NCI-H1048 (cell line): ENCODE data around the gene JMY.

ENCODE experiments used
- DNase-seq: peaks from one replicate; lab custom pipeline; 2025; lab: John Stamatoyannopoulos, UW

Gene JMY

DNA sequence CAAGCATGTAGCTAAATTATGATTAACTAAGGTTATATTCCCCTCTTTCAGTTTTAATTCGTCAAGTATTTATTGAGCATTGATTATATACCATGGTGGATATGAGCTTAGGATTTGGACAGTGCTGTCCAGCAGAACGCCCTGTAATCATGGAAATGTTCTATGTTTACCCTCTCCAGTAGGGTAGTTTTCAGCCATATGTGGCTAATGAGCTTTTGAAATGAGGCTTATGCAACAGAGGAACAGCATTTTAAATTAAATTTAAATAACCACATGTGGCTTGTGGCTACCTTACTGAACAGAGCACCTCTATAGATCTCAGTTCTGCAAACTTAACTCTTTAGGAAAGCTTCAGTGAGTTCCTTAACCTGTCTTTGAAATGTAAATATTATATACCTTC is 59.1 kb downstream of the JMY start:
- DNase-seq, result no peak

DNA sequence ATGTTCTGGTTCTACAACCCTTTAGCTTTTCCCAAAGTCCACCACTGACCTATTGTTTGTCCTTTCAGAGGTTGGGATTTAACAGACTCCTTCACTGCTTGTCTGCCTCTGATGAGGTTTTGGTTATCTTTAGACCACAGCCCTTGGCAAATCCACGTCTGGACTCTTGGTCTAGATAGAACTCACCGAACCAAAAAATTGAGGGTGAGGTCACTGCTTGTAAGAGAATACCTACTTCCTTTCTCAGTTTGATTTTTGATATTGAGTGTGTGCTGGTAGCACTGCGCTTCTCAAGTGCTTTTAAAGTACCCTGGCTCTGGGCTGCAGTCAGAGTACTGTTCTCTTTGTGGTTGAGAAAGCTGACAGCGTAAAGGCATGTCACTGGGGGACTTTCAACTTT is 61.7 kb downstream of the JMY start:
- DNase-seq, result no peak

DNA sequence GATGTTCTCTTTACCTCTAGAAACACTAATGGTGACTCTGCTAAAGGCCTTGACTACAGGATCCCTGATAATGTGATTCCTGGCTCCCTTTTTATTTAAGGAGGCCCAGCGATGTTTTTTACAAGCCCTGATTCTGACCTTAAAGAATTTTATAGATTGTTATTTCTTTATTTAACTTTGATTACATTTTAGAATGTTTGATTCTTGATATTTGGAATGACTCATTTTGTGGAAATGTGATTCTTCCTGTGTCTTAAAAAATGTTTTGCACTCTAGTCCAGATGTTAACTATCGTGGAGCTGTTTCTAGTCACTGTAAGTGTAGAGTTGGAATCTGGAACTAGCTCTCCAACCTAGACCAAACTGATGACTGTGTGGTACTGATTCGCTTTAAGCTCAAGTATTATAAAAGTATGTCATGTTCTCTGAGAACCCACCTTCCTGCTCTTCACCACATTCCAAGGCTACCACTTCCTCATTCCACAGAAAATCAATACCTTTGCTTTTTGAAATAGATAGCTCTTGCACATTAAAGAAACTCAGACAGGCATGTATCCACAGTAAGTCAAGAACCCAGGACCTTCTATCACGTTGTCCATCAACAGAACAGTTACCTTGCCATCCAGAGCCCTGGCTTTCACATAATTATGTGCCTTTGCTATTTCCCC is 65.2 kb downstream of the JMY start:
- no peak for DNase-seq

DNA sequence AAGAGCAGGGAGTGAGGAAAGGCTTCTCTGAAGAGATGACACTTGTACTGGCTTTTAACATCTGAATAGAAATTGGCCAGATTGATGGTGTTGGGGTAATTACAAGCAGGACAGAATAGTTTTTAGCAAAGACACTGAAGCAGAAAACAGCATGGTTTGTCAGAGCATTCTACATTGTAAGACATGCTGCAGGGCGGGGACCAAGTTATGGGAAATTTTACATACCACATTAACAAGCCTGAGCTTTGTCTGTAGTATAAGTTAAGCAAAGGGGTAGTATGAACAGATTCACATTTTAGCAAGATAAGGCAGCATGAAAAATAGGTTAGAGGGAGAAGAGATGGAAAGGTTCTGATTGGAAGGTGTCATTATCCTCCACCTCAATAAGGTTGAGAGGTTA is 66.5 kb downstream of the JMY start:
- no peak for DNase-seq

DNA sequence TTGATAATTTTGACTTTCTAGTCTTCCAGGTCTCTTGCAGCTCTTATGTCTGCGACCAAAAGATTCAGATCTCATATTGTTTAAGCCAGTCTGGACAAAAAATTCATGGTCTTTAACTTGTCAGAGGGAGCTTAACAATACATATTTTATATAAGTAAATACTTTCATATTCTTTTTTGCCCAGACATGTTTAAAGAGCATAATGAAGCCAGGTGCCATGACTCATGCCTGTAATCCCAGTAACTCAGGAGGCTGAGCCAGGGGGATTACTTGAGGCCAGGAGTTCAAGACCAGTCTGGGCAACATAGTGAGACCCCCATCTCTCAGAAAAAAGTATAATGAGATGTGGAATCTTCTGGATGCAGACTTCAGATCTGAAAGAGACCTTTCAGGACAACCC is 69.8 kb downstream of the JMY start:
- no peak for DNase-seq

DNA sequence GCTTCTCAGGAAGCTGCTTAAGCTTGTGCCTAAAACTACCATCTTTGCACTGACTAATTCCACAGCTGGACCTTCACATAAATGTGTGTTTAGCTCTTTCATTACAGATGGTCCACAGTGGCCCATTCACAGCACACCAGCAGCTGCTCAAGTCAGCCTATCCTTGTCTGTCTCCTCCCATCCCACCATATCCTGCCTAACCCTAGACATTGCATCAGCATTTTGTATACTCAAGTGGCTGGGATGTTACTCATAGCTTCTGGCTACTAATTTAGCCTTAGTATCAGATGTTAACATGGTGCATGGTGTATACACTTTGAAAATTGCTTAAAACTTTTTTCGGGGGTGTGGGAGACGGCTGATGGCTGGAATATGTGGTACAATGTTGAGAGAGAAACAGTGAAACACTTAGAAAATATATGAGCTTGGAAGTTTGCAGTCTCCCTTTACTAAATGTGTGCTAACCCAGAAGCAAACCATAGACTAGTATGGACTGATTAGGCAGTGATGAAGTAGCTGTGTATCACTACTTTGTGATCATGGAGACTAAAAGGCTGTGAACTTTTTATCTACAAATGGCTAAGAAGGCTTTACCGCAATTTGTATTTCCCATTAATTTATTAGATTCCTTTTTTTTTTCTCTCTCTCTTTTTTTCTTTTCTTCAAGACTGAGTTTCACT is 83.1 kb downstream of the JMY start:
- DNase-seq, result no peak

DNA sequence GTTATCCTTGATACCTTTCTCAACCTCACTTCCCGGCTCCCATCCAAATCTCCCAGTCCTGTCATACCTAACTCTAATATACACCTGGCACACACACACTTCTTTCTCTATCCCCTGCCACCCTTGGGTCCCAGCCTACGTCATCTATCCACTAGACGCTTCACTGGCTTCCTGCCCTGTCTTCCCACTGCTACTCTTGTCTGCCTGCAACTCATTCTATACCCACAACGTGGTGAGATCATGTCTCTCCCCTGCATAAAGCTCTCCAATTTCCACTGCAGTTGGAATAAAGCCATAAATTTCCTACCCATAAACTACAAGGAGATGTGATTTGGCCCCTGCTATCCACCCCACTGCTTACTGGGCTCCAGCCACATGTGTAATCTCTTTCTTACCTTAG is 93.5 kb downstream of the JMY start:
- no peak for DNase-seq

DNA sequence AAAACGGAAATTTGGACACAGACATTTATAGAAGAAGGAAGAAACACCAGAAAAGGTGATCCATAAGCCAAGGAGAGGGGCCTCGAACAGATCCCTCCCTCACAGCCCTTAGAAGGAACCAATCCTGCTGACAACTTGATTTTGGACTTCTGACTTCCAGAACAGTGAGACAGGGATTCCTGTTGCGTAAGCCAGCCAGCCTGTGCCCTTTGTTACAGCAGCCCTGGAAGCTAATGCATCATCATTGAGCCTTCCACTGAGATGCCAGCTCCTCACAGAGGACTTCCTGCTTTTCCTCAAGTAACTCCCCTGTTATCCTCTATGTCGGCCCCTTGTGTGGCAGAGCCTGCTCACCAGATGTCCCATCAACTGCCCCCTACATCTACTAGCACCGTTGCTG is 94.1 kb downstream of the JMY start:
- no peak for DNase-seq

DNA sequence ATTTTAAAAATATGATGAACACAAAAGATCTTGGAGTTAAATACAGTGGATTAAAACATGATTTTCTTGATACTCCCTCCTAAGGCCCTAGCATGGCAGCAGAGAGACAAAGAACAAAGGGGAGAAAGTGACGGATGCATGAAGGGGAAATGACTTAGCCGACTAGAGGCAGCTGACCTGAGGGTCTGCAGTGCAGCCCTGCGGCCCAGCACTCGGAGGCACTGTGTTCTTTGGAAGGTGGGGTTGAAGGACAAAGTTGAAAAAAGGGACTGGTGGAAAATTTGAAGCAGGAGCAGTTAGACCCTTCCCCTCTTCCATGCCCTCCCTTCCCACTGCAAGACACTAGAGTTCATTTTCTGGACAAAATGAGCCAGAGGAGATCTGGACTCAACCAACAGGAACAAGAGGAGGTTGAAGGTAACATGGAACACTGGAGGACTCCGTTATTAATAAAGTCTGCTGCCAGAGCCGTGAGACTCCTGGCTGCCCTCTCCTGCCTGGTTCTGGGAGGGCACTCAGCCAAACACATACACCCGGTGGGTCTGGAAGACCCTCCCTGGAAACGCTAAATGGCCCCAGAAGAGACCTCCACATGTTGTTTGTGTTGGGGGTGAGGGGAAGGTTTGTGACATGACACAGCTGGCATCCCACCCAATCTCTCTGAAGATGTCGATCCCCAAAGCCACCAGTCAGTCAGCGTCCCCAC is 98.1 kb downstream of the JMY start:
- DNase-seq, result no peak

DNA sequence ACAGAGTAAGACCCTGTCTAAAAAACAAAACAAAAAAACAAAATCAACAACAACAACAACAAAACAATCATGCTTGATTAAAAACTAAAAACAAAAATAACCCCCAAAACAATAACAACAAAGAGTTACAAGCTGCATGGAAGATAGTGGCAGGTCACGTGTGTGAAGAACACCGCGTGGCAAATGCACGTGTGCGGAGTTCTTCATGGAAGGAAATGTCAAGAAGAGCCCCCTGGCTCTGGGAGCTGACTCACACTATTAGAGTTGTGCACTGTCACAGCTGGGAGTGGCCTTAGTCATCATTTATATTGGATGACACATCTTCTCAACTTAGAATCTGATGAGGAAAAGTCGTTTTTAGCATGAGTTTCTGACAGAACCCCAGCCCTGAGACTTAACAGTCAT is 110.5 kb downstream of the JMY start:
- DNase-seq, result no peak

DNA sequence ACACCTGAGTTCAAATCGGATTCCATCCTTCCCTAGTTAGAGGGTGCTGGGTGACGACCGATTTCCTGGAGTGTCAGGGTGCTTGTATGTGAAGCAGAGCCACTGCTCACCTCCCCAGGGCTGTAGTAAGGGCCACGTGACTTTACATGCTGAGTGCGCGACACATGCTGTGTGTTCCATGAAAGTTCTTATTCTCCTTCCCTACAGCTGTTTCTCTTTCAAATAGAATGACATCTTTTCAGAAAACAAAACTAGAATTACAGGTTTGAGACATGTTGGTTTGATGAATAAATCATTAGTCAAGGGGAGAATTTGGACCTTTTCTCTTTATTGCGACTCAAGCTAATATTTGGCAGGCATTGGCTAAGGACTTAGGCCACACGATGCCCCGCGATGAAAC is 113.1 kb downstream of the JMY start:
- no peak for DNase-seq

DNA sequence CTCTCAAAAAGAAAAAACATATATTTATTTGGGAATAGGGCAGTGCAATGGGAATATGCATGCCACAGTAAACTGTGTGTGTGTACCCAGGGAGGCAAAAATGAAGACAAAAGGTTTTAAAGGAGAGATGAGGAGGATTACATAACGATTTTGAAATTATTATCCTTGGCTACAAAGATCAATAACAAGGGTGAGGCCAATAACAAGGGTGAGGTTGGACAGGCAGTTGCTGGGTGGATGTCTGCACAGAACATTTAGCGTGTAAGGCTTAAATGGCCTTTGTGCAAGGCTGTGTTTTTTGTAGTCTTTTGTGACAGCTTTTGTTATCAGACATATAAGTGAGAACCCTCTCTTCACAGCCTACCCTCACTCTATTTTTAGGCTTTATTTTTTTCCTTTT is 114.0 kb downstream of the JMY start:
- DNase-seq, result no peak

DNA sequence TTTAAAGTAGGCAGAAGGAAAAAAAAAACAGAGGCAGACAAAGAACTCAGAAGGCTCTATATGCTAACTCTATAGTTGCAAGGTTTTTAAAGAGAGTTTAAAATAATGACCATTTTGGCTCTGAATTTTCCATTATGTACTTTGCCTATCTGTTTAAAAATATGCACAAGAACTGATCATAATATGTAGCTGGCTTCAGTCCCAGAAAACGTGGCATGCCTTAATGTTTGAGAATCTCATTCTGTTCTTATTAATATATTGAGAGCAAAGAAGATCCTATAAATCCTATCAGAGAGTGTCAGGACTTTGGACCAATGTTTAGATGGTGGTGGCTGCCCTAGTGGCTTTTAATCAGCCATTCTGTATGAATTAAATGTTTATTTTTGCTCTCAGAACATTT is 121.5 kb downstream of the JMY start:
- no peak for DNase-seq
